Hepatocyte (in vitro differentiated cells): ENCODE data around the gene UBE2S. TPM values are rescaled to one million over a fixed set of nuclear protein-coding genes. Genes with fewer than 3 reads are reported as not detected.
A peak's percentile ranks its signal among the peaks of the same experiment; 100 is the strongest.

Experiments used
- DNase-seq: peaks from one replicate; pipeline ENCODE4 v3.0.0-alpha.2; 2016; ENCODE audit warnings: low spot score
- H2AFZ ChIP-seq: fragments of 200-600 bp; sonication (generic); 2 replicates; pipeline ENCODE4 v1.6.0; 2016; ENCODE audit warnings: antibody characterized with exemption, mild to moderate bottlenecking
- H3K27ac ChIP-seq: fragments of 200-600 bp; sonication (generic); 2 replicates; pipeline ENCODE4 v1.5.1; 2016; ENCODE audit warnings: mild to moderate bottlenecking
- H3K27me3 ChIP-seq: fragments of 200-600 bp; sonication (generic); 2 replicates; pipeline ENCODE4 v1.6.1; 2016
- H3K36me3 ChIP-seq: fragments of 200-600 bp; sonication (generic); replicated peaks from 2 replicates; pipeline ENCODE4 v1.5.1; 2016; ENCODE audit warnings: low read depth; ENCODE audit not compliant: insufficient read depth
- H3K4me1 ChIP-seq: fragments of 200-600 bp; sonication (generic); 2 replicates; pipeline ENCODE4 v1.5.1; 2016; ENCODE audit warnings: mild to moderate bottlenecking, moderate library complexity; ENCODE audit not compliant: insufficient read depth
- H3K4me2 ChIP-seq: fragments of 200-600 bp; sonication (generic); 2 replicates; pipeline ENCODE4 v1.6.0; 2016
- H3K4me3 ChIP-seq: fragments of 200-600 bp; sonication (generic); 2 replicates; pipeline ENCODE4 v1.5.1; 2016; ENCODE audit warnings: mild to moderate bottlenecking
- H3K79me2 ChIP-seq: fragments of 200-600 bp; sonication (generic); 2 replicates; pipeline ENCODE4 v1.6.0; 2017; ENCODE audit warnings: mild to moderate bottlenecking
- H3K9me2 ChIP-seq: fragments of 200-600 bp; sonication (generic); replicated peaks from 2 replicates; pipeline ENCODE4 v1.6.0; 2017; ENCODE audit warnings: mild to moderate bottlenecking; ENCODE audit not compliant: insufficient read depth
- H3K9me3 ChIP-seq: fragments of 200-600 bp; sonication (generic); 2 replicates; pipeline ENCODE4 v1.5.1; 2016; ENCODE audit warnings: low read depth, mild to moderate bottlenecking
- H4K20me1 ChIP-seq: fragments of 200-600 bp; sonication (generic); 2 replicates; pipeline ENCODE4 v1.6.0; 2016; ENCODE audit warnings: mild to moderate bottlenecking; ENCODE audit not compliant: insufficient read depth, poor library complexity, severe bottlenecking
- EZH2 ChIP-seq: fragments of 200-600 bp; sonication (generic); IDR thresholded peaks from 2 replicates; pipeline ENCODE4 v1.6.1; 2016; ENCODE audit warnings: antibody characterized with exemption, mild to moderate bottlenecking, borderline replicate concordance
- EZH2phosphoT487 ChIP-seq: fragments of 200-600 bp; sonication (generic); IDR thresholded peaks from one replicate; pipeline ENCODE4 v1.6.1; 2018; ENCODE audit warnings: antibody characterized with exemption, mild to moderate bottlenecking, low read depth, moderate library complexity; ENCODE audit not compliant: unreplicated experiment, severe bottlenecking
- WGBS: methylation state at CpG from one replicate; pipeline ENCODE4 v1.1.6; 2016; ENCODE audit warnings: low lambda C conversion rate; ENCODE audit errors: missing lambda C conversion rate; 5-methylcytosine and 5-hydroxymethylcytosine counted together
- polyA plus RNA-seq: library from polyadenylated mRNA; unstranded; fragments of >200 nt; fragmentation: Nextera tagmentation; extraction: Ambion mirVana; gene quantifications from 2 replicates; pipeline ENCODE4 v1.2.1, GENCODE V29; 2016
- total RNA-seq: library from RNA; depleted of rRNA; stranded (reverse); fragments of >200 nt; gene quantifications from 2 replicates; pipeline ENCODE4 v1.2.3, GENCODE V29; 2014
- TF ChIP-seq, protein P1 (sequence below): fragments of 200-600 bp; sonication (generic); IDR thresholded peaks from 2 replicates; pipeline ENCODE4 v1.5.1; 2016; ENCODE audit warnings: antibody characterized with exemption, mild to moderate bottlenecking; ENCODE audit not compliant: poor library complexity

The UBE2S gene
- total and polyA plus RNA-seq, 2 experiments from 2014 or later, result 20.4 to 105 TPM

DNA sequence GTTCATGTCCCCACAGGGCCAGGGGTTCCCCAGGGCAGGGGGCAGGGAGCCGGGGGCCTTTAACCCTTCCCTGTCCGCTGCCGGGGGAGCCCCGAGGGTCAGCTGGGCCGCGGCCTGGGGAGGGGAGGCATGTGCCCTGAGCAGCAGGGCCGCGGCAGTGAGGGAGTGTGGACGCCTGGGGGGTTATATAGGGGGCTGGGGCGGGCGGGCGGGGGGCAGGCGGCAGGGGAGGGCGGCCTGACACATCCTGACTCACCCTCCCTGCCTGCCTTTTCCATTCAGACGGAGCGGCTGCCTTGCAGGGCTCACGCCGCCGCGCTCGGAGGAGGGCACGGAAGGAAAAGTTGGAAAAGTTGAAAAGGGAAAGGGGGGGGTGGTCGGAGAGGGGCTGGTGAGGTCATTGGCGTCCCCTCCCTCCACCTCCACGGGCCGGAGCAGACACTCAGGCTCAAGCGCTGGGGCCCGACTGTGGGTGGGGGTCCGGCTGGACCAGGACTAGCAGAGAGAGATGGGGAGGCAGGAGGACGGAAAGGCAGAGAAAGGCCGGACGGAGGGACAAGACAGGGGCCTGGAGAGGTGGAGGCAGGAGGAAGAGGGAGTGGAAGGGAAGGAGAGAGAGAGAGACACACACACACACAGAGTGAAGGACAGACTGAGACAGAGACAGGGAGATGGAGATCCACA lies 37.1 kb downstream of the UBE2S start, which contains the start of gene IL11:
IL11 (minus strand) TSS at position 159 of the 684 bp plus-strand sequence; CDS start at position 6, 153 bp downstream.
- Histone ChIP-seq H3K9me3 (no peaks in the 10 kb centered on the region), H2AFZ (peak within 1 kb of the TSS; percentile 63), H3K27me3 (peaks cover 51% of the 10 kb centered on the region), H4K20me1 (no peaks in the 10 kb centered on the region), H3K4me1 (peaks cover 25% of the 10 kb centered on the region), H3K79me2 (no peaks in the 10 kb centered on the region), H3K4me2 (peak within 1 kb of the TSS; percentile 98), H3K9me2 (no peaks in the 10 kb centered on the region), H3K27ac (peak within 1 kb of the TSS; percentile 71), H3K36me3 (no peaks in the 10 kb centered on the region), H3K4me3 (peak within 1 kb of the TSS; percentile 72)
- WGBS, result 10% methylated on average over 16 of the region's 32 CpGs
- TF ChIP-seq EZH2phosphoT487, result peak; percentile 57
- TF ChIP-seq, protein P1, sequence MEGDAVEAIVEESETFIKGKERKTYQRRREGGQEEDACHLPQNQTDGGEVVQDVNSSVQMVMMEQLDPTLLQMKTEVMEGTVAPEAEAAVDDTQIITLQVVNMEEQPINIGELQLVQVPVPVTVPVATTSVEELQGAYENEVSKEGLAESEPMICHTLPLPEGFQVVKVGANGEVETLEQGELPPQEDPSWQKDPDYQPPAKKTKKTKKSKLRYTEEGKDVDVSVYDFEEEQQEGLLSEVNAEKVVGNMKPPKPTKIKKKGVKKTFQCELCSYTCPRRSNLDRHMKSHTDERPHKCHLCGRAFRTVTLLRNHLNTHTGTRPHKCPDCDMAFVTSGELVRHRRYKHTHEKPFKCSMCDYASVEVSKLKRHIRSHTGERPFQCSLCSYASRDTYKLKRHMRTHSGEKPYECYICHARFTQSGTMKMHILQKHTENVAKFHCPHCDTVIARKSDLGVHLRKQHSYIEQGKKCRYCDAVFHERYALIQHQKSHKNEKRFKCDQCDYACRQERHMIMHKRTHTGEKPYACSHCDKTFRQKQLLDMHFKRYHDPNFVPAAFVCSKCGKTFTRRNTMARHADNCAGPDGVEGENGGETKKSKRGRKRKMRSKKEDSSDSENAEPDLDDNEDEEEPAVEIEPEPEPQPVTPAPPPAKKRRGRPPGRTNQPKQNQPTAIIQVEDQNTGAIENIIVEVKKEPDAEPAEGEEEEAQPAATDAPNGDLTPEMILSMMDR, result no peak
- peak; percentile 77 for TF ChIP-seq EZH2
- DNase-seq, result peak; percentile 59

DNA sequence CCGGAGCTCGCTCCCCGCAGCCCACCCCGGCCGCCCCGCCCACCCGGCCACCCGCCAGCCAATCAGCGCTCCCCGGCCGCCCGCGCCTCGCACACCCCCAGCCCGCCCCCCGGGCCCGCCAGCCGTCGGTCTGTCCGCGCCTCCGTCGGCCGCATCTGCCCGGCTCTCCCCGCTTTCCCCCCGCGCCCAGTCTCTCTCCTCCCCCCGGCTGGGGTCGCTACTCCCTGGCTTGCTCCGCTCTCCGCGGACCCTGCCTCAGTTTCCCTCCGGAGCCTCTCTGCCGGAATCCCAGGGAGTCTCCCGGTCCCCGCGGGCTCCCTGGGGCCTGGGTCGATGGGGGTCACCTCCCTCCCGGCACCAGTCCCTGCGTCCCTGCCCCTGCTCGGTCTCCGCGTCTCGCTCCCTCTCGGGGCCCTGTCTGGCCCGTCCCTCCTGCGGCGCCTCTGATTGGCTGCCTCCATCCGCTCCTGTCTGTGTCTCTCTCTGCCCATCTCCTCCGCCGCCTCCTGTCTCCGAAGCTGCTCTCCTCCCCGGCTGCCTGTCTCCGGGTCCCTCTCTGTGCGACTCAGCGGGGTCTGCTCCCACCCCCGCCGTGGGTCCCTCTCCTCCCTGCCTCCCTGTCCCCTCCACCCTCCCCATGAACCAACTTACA lies 37.8 kb downstream of the UBE2S start:
- no peaks in the 10 kb centered on the region for H3K9me2 ChIP-seq
- no peaks in the 10 kb centered on the region for H3K36me3 ChIP-seq
- H3K4me2 ChIP-seq, result peak overlapping the region; percentile 98
- H3K27me3 ChIP-seq, result peaks cover 51% of the 10 kb centered on the region
- peak; percentile 68 for DNase-seq
- TF ChIP-seq, protein P1, result no peak
- TF ChIP-seq EZH2, result no peak
- TF ChIP-seq EZH2phosphoT487, result no peak
- no peaks in the 10 kb centered on the region for H3K9me3 ChIP-seq
- WGBS, result 4% methylated on average over 23 of the region's 59 CpGs
- H4K20me1 ChIP-seq, result no peaks in the 10 kb centered on the region
- H3K79me2 ChIP-seq, result no peaks in the 10 kb centered on the region
- peak overlapping the region; percentile 71 for H3K27ac ChIP-seq
- H3K4me1 ChIP-seq, result peaks cover 25% of the 10 kb centered on the region
- peak overlapping the region; percentile 72 for H3K4me3 ChIP-seq
- peak overlapping the region; percentile 63 for H2AFZ ChIP-seq

DNA sequence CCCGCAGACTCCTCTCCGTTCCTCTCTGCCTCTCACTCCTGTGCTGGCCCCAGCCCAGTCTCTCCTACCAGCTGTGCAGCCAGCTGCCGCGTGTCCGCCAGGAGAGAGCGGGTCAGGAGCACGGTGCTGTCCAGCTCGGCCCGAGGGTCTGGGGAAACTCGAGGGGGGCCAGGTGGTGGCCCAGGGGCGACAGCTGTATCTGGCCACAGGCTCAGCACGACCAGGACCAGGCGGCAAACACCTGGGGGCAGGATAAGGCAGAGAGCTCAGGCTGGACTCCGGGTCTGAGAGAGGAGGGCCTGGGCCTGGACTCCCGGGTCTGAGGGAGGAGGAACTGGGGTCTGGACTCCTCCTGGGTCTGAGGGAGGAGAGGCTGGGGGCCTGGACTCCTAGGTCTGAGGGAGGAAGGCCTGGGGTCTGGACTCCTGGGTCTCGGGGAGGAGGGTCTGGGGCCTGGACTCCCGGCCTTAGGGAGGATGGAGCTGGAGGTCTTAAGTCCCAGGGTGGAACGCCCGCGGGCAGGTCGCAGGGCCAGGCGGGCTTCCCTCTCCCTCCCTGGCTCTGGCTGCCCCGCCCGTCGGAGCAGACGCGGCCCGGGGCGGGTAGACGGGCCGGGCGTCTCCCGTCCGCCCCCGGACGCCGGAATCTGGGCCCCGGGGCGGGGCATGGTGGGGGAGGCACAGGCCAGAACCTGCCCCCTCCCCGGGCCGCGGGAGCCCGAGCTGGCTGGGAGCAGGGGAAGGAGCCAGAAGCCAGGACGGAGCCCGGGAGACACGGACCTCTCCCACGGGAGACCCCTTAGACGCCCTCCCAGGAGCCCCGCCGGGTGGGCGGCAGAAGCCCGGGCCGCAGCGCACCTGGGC lies 38.7 kb downstream of the UBE2S start:
- TF ChIP-seq, protein P1, result no peak
- no peak for TF ChIP-seq EZH2
- peak; percentile 80 for DNase-seq
- H3K36me3 ChIP-seq, result no peaks in the 10 kb centered on the region
- no peak overlapping the region for H3K4me3 ChIP-seq
- H2AFZ ChIP-seq, result no peak overlapping the region
- 40% methylated on average over 17 of the region's 54 CpGs for WGBS
- peak overlapping the region; percentile 98 for H3K4me2 ChIP-seq
- no peaks in the 10 kb centered on the region for H3K9me3 ChIP-seq
- no peaks in the 10 kb centered on the region for H3K79me2 ChIP-seq
- H4K20me1 ChIP-seq, result no peaks in the 10 kb centered on the region
- H3K27me3 ChIP-seq, result peaks cover 45% of the 10 kb centered on the region
- H3K9me2 ChIP-seq, result no peaks in the 10 kb centered on the region
- H3K4me1 ChIP-seq, result peaks cover 18% of the 10 kb centered on the region
- H3K27ac ChIP-seq, result no peak overlapping the region
